Activated CD8-positive, alpha-beta memory T cell treated with anti-CD3 and anti-CD28 coated beads, Interleukin-2, amount 50 U/mL, for 48 hours (primary cell): ENCODE measurements around the gene RABGAP1.
"Not testable (repeated sequence)": the region's sequence is repeated elsewhere in the genome, so short reads cannot be mapped to it uniquely, and the experiment has no call there.

Experiments
- DNase-seq: peaks from one replicate; pipeline ENCODE4 v3.0.0-alpha.2; 2020

Gene RABGAP1

GRCh38 chr9:122940749-122941581 is at the start of gene RABGAP1:
Gene RABGAP1, plus strand, starts transcription at chr9:122941020. Its CDS starts 16,040 bp downstream, at chr9:122957060.
- peak; percentile 98 for DNase-seq

DNA sequence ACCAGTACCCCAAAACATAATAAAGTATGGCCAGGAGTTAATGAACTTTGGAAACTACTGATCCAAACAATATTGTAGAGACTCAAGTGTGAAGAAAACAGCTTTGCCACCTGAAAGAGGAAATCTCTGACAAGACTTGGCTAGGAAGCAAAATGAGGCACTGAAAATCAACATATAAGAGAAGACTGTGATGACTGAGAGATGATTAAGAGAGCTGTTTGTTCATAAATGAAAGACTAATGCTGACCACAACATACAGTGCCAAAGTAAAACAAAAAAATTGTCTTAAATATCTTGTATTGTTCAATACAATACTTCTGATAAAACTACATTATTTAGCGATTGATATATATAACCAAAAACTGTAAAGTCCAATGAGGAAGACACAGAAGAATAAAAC is 42.9 kb upstream of the RABGAP1 start:
- DNase-seq: no peak

DNA sequence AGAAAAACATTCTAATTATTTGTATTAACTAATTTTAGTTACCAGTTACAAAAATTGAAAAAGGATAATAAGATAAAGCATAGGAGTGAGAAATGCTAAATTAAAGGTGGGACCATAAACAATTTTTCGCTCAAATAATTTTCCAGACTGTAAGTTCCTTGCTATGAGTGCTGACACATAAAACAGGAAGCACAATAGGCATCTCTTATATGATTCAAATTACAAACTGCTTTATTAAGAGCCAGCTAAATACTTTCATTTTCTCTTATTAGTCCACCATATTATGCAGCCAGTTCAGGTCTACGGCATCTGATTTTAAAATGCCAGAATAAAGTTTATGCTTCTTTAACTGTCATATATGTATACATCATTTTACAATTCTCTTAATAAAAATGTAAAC is 40.0 kb upstream of the RABGAP1 start:
- no peak for DNase-seq

DNA sequence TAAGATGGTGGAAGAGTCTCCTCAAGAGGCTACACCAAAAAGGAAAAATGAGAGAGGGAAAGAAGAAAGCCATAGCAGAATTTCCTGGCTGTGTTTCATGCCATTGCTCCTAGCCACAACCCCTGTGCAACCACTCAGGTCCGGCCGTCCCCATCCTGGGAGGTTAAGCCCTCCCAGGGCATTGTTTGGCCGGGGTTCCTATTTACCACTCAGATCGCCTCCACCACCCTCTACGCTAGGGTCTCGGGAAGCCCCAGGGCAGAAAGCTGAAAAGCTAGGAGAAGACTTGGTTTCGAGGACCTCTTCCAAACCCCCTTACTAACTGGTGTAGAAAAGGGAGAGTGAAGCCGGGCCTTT is 36.4 kb upstream of the RABGAP1 start:
- DNase-seq: peak; percentile 74

- DNase-seq: peak; percentile 93
These were observed 35.8 kb upstream of the RABGAP1 start, which contains the start of gene RC3H2 for GRCh38 chr9:122904823-122905710. Gene RC3H2, minus strand, starts transcription at chr9:122905359. Its CDS starts 7,850 bp downstream, at chr9:122897509.

- DNase-seq: not testable (repeated sequence)
These were observed 34.7 kb upstream of the RABGAP1 start for GRCh38 chr9:122906122-122906521.

GRCh38 chr9:122912671-122912963 is 28.2 kb upstream of the RABGAP1 start:
- DNase-seq: no peak

GRCh38 chr9:122912964-122913673 is 27.7 kb upstream of the RABGAP1 start, which contains the start of gene ZBTB6:
Gene ZBTB6, minus strand, starts transcription at chr9:122913323. Its CDS starts 1,251 bp downstream, at chr9:122912072.
- DNase-seq: peak; percentile 80

- no peak for DNase-seq
These were observed 22.5 kb upstream of the RABGAP1 start for GRCh38 chr9:122918310-122918709.

GRCh38 chr9:122922713-122923112 is 18.1 kb upstream of the RABGAP1 start:
- DNase-seq: no peak

GRCh38 chr9:122923947-122924346 is 16.9 kb upstream of the RABGAP1 start:
- DNase-seq: no peak

DNA sequence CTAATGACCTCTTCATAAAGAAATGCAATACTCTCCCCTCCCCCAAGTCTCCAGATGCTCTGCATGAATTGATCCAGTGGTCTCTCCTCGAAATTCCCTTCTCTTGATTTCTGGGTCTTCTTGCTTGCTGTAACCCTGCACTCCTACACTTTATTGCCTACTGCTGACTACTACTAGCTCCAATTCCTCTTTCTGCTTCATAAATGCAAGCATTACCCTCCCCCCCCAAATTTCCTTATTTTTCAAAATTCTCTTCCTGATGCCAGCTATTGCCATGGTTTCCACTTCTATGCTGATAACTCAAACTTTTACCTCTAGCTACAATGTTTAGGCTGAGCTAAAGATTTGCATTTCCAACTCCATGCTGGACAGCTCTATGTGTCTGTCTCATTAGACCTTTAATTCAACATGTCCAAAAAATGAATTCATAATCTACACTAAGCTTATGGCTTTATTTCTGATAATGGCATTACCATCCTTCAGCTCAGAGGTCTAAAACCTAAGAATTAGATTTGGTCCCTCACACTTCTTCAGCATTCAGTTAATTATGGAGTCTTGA is 10.9 kb upstream of the RABGAP1 start:
- DNase-seq: no peak

GRCh38 chr9:122930541-122931225 is 10.1 kb upstream of the RABGAP1 start:
- no peak for DNase-seq

DNA sequence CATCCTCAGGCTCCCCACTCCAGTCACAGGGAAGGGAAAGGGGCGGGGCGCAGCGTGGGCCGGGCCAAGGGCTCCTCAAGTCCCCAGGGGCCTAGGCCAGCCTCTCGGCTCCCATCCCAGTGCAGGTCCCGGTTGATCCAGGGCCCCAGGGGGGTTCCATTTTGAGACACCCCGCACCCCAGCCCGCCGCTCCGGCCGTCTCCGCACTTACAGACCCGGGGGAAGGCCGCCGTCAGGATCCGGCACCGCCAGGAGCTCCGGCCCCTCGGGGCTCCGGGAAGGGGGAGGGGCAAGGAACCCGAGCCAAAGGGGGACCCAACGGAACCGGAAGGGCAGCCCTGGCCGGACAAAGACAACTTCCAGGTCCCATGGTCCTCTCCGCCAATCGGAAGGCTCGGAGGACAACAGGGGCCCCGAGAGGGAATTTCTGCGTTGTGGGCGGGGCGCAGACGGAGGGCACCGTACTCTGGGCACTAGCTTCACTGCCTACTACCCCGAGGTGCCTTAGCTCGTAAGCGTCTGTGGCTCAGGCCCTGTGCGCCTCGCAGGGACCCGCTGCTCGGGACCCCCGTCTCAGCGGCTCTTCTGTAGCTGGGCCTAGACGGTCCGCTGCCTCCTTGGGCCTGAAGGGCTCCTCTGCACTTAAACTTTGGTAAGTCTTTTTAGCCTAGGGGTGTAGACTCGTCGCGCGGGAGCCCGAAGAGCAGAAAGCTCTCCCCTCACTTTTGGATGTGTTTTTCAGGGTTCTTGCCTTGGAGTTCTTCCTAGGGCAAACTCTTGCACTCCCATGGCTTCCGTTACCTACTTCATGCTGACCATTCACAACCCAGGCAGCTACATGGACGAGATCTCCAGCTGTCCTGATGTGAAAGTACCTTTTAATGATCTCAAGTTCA is 9.3 kb upstream of the RABGAP1 start, which contains the start of gene ZBTB26:
Gene ZBTB26 (minus strand): TSS at position 287 of the 896 bp plus-strand sequence. CDS start 11,578 bp downstream, outside the sequence.
- peak; percentile 94 for DNase-seq

GRCh38 chr9:122936464-122936863 is 4.4 kb upstream of the RABGAP1 start:
- DNase-seq: no peak

GRCh38 chr9:122936883-122937282 is 3.9 kb upstream of the RABGAP1 start:
- no peak for DNase-seq

GRCh38 chr9:122939601-122940000 is 1.2 kb upstream of the RABGAP1 start:
- DNase-seq: no peak

GRCh38 chr9:122940454-122940748 is 419 bp upstream of the RABGAP1 start:
- DNase-seq: no peak

DNA sequence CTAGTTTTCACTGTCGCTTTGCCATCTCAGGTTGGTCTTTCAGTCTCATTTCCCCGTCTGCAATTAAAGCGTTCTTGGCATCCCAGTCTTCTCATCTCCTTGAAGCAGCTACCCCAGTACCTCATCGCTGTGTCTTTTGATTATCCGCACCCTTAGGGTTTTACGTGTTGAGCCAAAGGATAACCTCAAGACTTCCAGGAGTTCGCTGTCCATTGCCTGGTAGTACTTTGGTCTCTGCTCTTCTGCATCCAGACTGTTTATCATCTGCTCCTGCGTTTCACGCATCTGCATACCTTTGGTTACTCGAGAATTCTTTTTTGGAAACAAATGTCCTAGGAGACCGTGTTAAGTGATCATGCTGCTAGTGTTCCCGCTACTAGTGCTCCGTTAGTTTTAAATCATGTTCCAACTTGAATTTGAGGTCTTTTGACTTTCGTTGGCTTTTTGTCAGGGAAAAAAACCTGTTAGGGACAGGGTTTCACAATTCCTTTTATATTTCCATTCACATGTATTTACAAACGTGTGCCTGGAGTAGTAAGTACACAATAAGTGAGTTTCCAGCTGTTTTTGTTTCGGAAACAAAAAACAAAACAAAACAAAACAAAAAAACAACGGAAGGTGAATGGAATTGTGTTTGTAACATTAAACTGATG is 888 bp downstream of the RABGAP1 start:
- no peak for DNase-seq
